Rectal smooth muscle tissue (tissue), 1 donor: ENCODE results near the gene KDM5B.

Experiments used
- H3K27ac ChIP-seq: one replicate; pipeline ENCODE4 v1.7.0; 2013; ENCODE audit warnings: low read depth, low read length, inconsistent platforms
- H3K27me3 ChIP-seq: one replicate; pipeline ENCODE4 v1.7.0; 2013; ENCODE audit warnings: low read length; ENCODE audit not compliant: control insufficient read depth, insufficient read depth
- H3K36me3 ChIP-seq: one replicate; pipeline ENCODE4 v1.7.0; 2013; ENCODE audit warnings: low read length; ENCODE audit not compliant: control insufficient read depth, insufficient read depth
- H3K4me1 ChIP-seq: one replicate; pipeline ENCODE4 v1.7.0; 2013; ENCODE audit warnings: low read length; ENCODE audit not compliant: control insufficient read depth, insufficient read depth
- H3K4me3 ChIP-seq: one replicate; pipeline ENCODE4 v1.7.0; 2013; ENCODE audit warnings: low read length
- H3K9ac ChIP-seq: one replicate; pipeline ENCODE4 v1.7.0; 2013; ENCODE audit warnings: low read length

The KDM5B gene

GRCh38 chr1:202810615-202811295 lies 2.5 kb upstream of the KDM5B start, which contains the start of gene PCAT6:
Gene PCAT6 (plus strand): TSS chr1:202810954.
- peak within 1 kb of the TSS; percentile 92 for H3K4me3 ChIP-seq
- no peaks in the 10 kb centered on the region for H3K27me3 ChIP-seq
- no peaks in the 10 kb centered on the region for H3K36me3 ChIP-seq
- peak within 1 kb of the TSS; percentile 64 for H3K27ac ChIP-seq
- H3K4me1 ChIP-seq: no peaks in the 10 kb centered on the region
- peak within 1 kb of the TSS; percentile 49 for H3K9ac ChIP-seq

DNA sequence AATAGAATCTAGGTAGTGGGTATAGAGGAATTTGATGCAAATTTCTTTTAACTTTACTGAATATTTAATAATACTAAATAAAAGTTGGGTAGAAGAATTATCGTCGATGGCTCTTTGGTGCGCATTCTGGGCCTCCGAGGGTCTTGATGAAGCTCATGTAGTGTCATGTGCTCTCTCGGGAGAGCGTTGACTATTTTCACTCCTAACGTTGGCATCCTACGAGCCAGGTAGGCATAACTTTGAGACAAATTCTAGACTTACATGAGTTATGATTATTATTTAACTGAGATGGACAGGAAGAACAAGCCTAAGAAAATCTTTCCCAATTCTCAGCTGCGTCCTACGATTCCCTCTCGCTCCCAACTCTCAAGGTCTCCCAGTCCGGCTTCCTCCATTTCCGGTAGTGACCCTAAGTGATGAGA lies 2.0 kb upstream of the KDM5B start:
- H3K27me3 ChIP-seq: no peaks in the 10 kb centered on the region
- H3K36me3 ChIP-seq: no peaks in the 10 kb centered on the region
- no peaks in the 10 kb centered on the region for H3K4me1 ChIP-seq
- H3K27ac ChIP-seq: peak overlapping the region; percentile 64
- H3K4me3 ChIP-seq: peak overlapping the region; percentile 60
- H3K9ac ChIP-seq: peak overlapping the region; percentile 2

DNA sequence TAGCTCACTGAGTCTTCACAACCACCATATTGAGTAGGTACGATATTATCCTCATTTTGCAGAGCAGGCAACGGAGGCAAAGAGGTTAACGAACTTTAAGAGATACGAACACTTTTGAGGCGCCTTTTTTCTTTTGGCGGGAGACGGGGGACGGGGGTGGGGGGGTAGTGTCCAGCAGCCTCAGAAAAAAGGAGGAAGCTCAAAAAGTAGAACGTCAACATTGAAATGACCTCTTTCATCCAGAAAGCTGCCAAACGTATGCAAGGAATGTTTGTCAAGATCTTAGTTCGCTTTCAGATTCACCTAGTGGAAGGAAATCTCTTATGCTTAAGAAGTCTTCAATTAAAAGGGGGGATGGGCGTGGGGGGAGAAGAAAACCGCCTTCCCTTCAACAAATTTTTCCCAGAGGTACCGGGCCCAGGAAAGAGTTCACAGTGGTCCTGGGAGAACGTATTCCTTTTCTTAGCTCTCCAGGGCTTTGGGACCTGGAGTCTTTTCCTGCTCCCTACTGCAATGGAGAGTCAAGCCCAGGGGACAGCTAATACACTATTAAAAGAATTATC lies 1.5 kb upstream of the KDM5B start:
- no peak overlapping the region for H3K4me3 ChIP-seq
- H3K27ac ChIP-seq: no peak overlapping the region

DNA sequence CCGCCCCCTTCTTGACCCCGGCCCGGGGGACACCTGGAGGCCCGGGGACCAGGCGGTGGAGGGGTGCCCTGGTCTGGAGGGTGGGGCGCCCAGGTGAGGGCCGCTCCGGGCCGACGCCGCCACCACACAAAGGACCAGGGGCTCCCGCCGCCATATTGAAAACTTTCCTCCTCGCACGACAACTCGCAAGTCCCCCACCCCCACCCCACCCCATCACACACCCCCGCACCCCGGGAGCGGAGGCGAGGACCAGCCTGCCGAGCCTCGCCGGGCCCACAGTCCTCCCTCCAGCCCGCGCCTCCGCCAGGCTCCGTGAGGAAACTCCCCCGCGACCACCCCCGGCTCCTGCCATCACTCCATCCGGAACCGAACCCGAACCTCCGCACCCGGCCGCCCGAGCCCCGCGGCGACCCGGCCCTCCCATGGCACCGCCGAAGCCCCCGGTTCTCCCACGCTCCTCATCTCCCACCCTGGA lies 733 bp downstream of the KDM5B start:
- no peaks in the 10 kb centered on the region for H3K4me1 ChIP-seq

More for the DNA sequence above, 1.5 kb upstream of the KDM5B start:
- Histone ChIP-seq H3K27me3 (no peaks in the 10 kb centered on the region), H3K36me3 (no peaks in the 10 kb centered on the region), H3K9ac (no peak overlapping the region), H3K4me1 (no peaks in the 10 kb centered on the region)

DNA sequence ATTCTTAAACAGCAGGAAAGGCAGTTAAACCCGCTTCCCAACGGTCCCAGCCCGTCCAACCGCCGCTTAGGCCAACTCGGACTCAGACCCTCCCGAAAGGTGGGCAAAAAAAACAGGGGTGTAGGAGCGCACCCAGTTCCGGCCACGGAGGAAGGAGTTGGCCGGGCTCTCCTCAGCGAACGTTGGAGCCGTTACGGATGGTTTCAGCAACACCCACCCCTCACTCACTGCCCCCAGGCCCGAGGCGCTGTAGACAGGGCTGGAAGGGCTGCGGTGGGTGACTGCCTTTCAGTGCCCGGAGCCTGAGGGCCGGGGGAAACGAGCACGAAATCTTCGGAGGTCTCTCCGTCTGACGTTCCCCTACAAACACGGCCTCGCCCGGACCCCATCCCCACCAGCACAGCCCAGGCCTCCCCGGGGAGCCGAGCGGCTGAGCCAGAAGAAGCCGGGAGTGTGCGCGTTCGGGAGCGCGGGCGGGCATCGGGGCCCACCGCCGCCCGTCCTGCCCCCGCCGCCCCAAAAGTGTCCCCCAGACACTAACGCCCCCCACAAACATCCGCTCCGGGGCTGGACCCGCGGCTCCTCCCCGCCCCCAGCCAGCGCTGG lies 1.3 kb downstream of the KDM5B start:
- peak overlapping the region; percentile 72 for H3K9ac ChIP-seq
- peak overlapping the region; percentile 92 for H3K4me3 ChIP-seq
- H3K27ac ChIP-seq: peak overlapping the region; percentile 72
- no peaks in the 10 kb centered on the region for H3K4me1 ChIP-seq
- H3K27me3 ChIP-seq: no peaks in the 10 kb centered on the region
- no peaks in the 10 kb centered on the region for H3K36me3 ChIP-seq

More for the DNA sequence above, 733 bp downstream of the KDM5B start:
- no peaks in the 10 kb centered on the region for H3K27me3 ChIP-seq
- peak overlapping the region; percentile 85 for H3K27ac ChIP-seq
- no peaks in the 10 kb centered on the region for H3K36me3 ChIP-seq
- H3K4me3 ChIP-seq: peak overlapping the region; percentile 92
- H3K9ac ChIP-seq: peak overlapping the region; percentile 87

DNA sequence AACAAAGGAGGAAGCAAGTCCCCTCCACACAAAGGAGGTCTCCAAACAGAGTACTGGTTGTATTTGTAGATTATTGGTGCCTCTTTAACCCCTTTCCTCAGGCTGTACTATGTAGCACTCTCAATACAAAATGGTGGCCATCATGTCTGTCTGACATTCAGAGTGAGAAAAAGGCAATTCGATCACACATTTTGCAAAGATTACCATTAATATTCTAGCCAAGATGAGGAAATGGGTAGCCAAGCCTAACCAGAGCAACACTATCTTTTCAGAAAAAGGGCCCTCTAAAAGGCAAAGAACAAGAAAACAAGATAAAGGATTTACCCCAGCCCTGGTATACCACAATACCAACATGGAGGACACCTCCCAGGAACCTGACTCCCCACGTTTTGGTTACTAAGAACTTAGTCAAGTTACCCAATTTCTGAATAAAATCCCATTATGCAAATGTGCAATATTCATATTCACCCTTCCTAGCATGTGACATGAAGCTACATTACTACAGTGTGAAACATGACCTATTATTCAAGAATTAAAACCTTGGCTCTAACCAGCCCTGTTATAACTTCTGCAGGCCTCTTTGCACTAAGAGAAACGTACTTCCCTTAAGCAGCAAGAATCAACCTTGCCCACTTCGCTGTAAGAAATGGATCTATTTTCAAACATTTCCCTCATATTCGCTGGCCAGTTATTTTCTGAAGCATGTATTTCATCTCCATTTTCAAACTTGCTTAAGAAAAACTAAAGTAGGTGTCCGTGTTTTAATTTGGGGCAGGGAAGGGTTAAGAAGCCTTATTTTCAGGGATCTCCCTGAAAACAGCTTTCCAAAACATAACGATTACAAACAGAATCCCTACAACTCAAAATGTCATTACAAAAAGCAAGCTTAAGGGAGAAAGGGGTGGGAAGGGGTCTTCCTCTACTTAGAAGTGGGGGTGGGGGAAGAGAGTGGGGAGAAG lies 2.1 kb downstream of the KDM5B start:
- Histone ChIP-seq H3K9ac (peak overlapping the region; percentile 72), H3K27me3 (no peaks in the 10 kb centered on the region), H3K36me3 (no peaks in the 10 kb centered on the region), H3K4me1 (no peaks in the 10 kb centered on the region), H3K27ac (peak overlapping the region; percentile 72), H3K4me3 (peak overlapping the region; percentile 92)

GRCh38 chr1:202804126-202804525 lies 4.1 kb downstream of the KDM5B start:
- no peaks in the 10 kb centered on the region for H3K4me1 ChIP-seq
- no peak overlapping the region for H3K27ac ChIP-seq
- no peaks in the 10 kb centered on the region for H3K27me3 ChIP-seq
- H3K36me3 ChIP-seq: no peaks in the 10 kb centered on the region
- no peak overlapping the region for H3K9ac ChIP-seq
- H3K4me3 ChIP-seq: no peak overlapping the region

- H3K4me1 ChIP-seq: no peaks in the 10 kb centered on the region
- no peak overlapping the region for H3K4me3 ChIP-seq
- no peak overlapping the region for H3K27ac ChIP-seq
- H3K9ac ChIP-seq: no peak overlapping the region
- H3K27me3 ChIP-seq: no peaks in the 10 kb centered on the region
- no peaks in the 10 kb centered on the region for H3K36me3 ChIP-seq
Observed at GRCh38 chr1:202802998-202803932, 5.0 kb downstream of the KDM5B start.

- Histone ChIP-seq H3K36me3 (no peaks in the 10 kb centered on the region), H3K4me1 (no peaks in the 10 kb centered on the region), H3K27me3 (no peaks in the 10 kb centered on the region), H3K4me3 (no peak overlapping the region), H3K27ac (no peak overlapping the region), H3K9ac (no peak overlapping the region)
Observed at GRCh38 chr1:202802034-202802433, 6.2 kb downstream of the KDM5B start.

- Histone ChIP-seq H3K4me1 (no peaks in the 10 kb centered on the region), H3K9ac (no peak overlapping the region), H3K27me3 (no peaks in the 10 kb centered on the region)
Observed at GRCh38 chr1:202801175-202801574, 7.0 kb downstream of the KDM5B start.

DNA sequence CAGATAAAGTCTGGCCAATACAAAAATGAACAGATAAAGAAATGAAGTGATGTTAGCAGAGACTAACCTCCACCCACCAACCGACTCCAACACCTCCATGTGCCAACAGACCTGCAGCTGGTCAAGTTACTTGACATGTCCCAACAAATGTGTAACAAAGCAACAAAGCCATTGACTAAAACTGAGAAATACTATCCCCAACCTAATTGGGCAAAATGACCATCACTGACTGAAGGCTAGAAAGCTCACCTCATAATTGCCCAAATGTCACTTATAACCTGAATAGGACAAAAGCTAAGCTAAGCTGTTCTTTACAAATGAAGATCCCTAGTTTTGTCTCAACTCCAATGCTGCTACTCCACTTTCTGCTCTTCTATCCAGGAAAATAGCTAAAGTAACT lies 7.5 kb downstream of the KDM5B start:
- no peaks in the 10 kb centered on the region for H3K27me3 ChIP-seq
- H3K27ac ChIP-seq: no peak overlapping the region
- H3K9ac ChIP-seq: no peak overlapping the region
- H3K4me1 ChIP-seq: no peaks in the 10 kb centered on the region
- no peaks in the 10 kb centered on the region for H3K36me3 ChIP-seq
- no peak overlapping the region for H3K4me3 ChIP-seq

More at GRCh38 chr1:202801175-202801574, 7.0 kb downstream of the KDM5B start:
- H3K4me3 ChIP-seq: no peak overlapping the region
- H3K36me3 ChIP-seq: no peaks in the 10 kb centered on the region
- no peak overlapping the region for H3K27ac ChIP-seq
